Gastrocnemius medialis (tissue), 4 donors: ENCODE data around the gene TNPO2.
"Not testable (repeated sequence)": the region's sequence is repeated elsewhere in the genome, so short reads cannot be mapped to it uniquely, and the experiment has no call there.

Source experiments
- POLR2A ChIP-seq, 2 donors: fragments of 450-650 bp; IDR thresholded peaks; one replicate each; pipeline ENCODE4 v1.6.1; 2017; ENCODE audit warnings: antibody characterized with exemption in 2 of 2, mild to moderate bottlenecking in 2 of 2, moderate library complexity in 2 of 2
- TF ChIP-seq, protein P1 (sequence below), 5 experiments: fragments of 450-650 bp in 3 of 5; fragments of 200-600 bp in 2 of 5; sonication (generic) in 2 of 5; IDR thresholded peaks in 4 of 5; conservative IDR thresholded peaks in 1 of 5; 1 replicate in 4 of 5; 2 replicates in 1 of 5; pipeline ENCODE4 v1.5.1; 2016 to 2019; ENCODE audit warnings: antibody characterized with exemption in 5 of 5, mild to moderate bottlenecking in 3 of 5, moderate library complexity in 3 of 5

DNA sequence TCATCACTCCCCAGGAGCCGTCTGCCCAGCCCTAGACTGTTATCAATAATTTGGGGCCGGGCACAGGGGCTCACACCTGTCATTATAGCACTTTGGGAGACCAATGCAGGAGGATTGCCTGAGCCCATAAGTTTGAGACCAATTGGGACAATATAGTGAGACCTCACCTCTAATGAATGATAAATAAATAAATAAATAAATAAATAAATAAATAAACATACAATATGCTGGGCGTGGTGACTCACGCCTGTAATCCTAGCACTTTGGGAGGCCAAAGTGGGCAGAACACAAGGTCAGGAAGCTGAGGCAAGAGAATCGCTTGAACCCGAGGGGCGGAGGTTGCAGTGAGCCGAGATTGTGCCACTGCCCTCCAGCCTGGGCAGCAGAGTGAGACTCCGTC, 10.4 kb downstream of the TNPO2 start:
- TF ChIP-seq, protein P1, sequence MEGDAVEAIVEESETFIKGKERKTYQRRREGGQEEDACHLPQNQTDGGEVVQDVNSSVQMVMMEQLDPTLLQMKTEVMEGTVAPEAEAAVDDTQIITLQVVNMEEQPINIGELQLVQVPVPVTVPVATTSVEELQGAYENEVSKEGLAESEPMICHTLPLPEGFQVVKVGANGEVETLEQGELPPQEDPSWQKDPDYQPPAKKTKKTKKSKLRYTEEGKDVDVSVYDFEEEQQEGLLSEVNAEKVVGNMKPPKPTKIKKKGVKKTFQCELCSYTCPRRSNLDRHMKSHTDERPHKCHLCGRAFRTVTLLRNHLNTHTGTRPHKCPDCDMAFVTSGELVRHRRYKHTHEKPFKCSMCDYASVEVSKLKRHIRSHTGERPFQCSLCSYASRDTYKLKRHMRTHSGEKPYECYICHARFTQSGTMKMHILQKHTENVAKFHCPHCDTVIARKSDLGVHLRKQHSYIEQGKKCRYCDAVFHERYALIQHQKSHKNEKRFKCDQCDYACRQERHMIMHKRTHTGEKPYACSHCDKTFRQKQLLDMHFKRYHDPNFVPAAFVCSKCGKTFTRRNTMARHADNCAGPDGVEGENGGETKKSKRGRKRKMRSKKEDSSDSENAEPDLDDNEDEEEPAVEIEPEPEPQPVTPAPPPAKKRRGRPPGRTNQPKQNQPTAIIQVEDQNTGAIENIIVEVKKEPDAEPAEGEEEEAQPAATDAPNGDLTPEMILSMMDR (IDR thresholded peaks at IDR 0.05 in 4 of 5, conservative IDR thresholded peaks at IDR 0.05 in 1 of 5), result not testable (repeated sequence)
- TF ChIP-seq POLR2A (IDR thresholded peaks at IDR 0.05), result not testable (repeated sequence)
